GM18505 (cell line): Measurements from ENCODE around the gene ITIH4.

Source experiments
- ATAC-seq: cut with Tn5 transposase; IDR thresholded peaks from one replicate; pipeline ENCODE4 v1.9.1; 2021; ENCODE audit not compliant: unreplicated experiment
- POLR2A ChIP-seq: IDR thresholded peaks from 4 replicates; pipeline ENCODE4 v1.6.1; 2011; ENCODE audit warnings: borderline replicate concordance; ENCODE audit not compliant: insufficient read depth, insufficient read length; ENCODE audit errors: extremely low read depth

Gene ITIH4

DNA sequence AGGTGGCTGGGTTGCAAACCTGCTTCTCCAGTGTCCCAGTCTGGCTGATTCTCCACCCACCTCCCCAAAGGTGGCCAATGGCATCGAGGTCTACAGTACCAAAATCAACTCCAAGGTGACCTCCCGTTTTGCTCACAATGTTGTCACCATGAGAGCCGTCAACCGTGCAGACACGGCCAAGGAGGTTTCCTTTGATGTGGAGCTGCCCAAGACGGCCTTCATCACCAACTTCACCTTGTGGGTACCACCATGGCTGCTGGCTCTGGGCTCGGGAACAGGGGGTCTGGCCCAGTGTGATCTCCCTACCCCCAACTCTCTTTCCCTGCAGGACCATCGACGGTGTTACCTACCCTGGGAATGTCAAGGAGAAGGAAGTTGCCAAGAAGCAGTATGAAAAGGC, 34.1 kb downstream of the ITIH4 start:
- no peak for ATAC-seq

DNA sequence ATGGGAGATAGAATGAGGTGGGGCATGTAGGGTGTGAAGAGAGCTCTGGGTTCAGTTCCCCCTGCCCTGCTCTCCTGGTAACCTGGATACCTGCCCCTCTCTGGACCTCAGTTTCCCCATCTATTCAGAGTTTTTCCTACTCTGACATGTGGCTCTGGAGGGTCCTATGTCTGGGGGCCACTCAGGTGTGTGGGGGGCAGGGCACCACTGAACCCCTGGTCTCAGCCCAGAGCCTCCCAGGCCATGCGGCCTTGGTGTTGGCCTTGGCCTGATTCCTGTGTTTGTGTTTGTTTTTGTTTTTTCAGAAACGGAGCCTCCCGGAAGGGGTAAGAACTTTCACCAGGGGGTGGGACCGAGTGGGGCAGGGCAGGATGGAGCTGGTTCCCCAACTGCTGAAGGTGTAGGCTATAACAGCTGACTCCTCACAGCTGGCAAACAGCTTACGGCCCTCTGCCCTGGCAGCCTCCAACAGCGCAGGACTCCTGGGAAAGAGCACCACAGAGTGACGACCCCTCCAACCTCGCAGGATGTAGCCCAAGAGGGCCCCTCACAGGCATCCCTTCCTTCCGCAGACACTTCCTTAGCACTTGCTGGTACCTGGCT, 35.1 kb downstream of the ITIH4 start:
- no peak for TF ChIP-seq POLR2A
- ATAC-seq = no peak

More for the DNA sequence above, 34.1 kb downstream of the ITIH4 start:
- no peak for TF ChIP-seq POLR2A

DNA sequence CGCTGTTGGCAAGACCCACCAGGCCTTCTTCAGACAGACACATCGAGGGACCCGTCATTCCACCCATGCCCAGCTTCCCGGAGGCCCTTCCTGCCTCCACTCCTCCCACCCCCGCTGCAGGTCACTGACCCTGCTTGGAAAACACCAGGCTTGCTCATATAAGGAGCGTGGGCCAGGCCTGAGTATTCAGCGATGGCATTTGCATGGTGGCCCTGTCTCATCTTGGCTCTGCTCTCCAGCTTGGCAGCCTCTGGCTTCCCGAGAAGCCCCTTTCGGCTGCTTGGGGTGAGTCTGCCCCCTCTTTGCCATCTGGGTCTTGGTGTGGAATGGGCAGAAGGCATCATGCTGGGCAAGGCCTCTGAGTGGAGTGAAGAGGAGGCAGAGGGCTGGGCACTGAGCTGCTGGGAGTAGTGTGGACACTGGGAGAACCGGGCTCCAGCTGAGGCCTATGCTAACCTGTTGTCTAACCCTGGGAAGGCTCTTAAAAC, 35.8 kb downstream of the ITIH4 start, which contains the start of gene ITIH3:
Gene ITIH3, plus strand, starts transcription at position 185 of the 488 bp plus-strand sequence. Its CDS starts 8 bp downstream, at position 193.
- TF ChIP-seq POLR2A = no peak
- ATAC-seq = no peak

DNA sequence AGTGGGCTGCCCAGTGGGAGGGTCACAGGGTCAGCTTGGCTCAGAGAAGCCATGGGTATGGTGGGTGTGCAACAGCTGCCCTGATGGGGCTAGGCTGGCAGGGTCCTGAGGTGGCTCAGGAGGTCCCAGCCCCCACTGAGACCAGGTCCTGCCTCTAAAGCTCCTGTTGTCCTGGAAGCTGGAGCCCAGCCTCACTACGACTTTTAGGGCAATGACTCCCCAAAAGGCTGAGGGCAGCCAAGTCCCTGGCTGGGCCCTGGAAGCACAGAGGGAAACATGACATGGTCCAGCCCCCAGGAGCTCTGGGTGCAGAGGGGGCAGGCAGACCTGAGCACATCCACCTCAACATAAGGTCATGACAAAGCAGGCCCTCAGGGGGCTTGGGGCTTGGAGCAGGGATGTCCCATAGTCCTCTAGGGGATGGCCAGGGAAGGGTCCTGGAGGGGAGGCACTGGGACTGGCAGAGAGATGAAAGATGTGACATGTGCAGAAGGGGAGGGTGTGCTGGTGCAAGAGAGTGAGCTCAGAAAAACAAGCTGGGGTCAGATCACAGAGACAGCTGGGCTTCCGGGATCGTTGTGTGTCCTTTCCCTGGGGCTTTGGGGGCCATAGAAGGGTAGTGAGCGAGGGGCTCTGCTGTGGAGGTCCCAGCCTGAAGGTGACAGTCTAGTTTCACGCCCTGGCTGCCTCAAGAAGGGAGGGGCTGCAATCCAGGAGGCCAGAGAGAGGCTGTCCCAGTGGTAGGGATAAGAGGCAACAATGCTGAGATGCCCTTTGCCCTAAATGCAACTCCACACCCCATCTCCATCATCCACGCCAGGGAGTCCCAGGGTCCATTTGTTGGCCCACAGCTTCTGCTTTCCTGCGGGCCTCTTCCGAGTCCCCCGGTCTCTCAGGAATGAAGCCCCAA, 36.5 kb downstream of the ITIH4 start:
- no peak for TF ChIP-seq POLR2A
- ATAC-seq = no peak

DNA sequence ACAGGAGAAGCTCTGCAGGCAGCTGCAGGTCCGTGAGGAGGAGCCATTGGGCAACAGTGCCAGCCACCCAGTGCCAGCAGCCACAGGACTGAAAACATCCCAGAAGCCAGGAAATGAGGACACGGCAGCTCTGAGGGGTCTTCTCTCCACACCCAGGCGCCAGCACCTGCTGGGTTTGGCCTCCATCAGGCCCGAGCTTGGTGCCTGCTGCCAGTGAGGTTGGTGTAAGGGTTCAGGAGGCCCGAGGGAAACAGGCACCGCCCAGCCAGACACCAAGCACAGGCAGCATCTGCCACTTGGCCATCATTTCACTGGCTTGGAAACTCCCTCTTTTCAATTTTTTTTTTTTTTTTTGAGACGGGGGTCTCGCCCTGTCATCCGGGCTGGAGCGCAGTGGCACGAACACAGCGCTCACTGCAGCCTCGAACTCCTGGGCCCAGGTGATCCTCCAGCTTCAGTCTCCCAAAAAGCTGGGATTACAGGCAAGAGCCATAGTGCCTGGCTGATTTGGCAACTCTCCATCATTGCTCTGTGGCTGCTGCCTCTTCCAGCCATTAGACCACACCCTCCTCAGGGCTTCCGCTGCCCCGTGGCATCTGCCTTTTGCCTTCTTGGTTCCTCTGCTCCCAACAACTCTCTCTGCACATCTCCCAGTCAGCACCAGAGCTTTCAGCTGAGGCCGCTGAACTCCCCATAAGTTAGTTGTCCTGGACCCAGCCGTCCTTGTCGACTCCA, 37.3 kb downstream of the ITIH4 start:
- no peak for TF ChIP-seq POLR2A

DNA sequence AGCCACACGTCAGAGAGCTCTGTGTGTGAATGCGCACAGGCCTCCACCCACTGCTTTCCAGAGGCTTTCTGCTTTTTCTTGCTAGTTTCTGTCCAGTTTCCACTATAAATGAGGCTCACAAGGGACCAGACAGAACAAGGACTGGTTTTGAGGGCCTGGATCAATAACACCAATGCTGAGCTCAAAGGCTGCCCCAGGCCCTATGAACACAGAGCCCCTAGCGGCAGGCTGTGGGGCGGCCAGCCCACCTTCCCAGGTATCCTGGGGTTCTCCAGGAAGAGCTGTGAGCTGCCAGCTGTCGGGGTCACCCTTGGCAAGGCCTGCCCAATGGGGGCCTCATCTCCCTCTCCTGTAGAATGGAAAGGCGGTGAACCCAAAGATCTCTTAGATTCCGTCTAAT, 38.1 kb downstream of the ITIH4 start:
- ATAC-seq = no peak
- TF ChIP-seq POLR2A = no peak

More for the DNA sequence above, 37.3 kb downstream of the ITIH4 start:
- ATAC-seq = no peak

DNA sequence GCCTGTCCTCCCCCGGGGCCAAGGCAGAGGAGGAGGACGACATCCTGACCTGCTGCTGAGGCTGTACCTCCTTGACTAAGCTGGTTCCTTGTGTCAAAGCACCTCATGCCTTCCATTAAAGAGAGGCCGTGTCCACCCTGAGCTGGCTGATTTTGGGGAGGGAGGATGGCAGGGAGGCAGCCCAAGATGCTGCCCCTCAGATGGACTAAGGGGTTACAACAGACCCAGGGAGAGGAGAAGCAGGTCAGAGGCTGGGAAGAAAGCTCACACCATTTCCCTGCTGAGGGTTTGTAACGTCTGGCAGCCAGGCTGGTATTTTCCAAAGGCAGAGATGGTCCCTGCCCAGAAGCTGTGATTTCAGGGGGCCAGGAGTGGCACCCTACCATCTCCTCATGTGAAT, 38.5 kb downstream of the ITIH4 start:
- ATAC-seq = no peak
- no peak for TF ChIP-seq POLR2A

DNA sequence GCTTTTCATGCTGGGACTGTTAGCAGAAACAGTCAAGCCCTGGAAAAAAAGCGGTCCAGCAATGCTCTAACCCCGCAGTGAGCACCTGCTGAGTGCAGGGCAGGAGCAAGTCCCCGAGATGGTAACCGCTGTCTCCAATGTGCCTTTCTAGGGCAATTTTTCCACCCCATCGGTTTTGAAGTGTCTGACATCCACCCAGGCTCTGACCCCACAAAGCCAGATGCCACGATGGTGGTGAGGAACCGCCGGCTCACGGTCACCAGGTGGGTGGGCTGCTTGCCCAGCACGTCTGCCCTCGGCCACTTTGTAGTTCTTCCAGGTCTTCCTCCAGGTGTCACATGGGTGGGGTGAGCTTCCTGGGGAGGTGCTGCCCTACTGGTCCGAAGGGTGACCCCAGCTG, 39.1 kb downstream of the ITIH4 start:
- ATAC-seq = no peak
- no peak for TF ChIP-seq POLR2A

DNA sequence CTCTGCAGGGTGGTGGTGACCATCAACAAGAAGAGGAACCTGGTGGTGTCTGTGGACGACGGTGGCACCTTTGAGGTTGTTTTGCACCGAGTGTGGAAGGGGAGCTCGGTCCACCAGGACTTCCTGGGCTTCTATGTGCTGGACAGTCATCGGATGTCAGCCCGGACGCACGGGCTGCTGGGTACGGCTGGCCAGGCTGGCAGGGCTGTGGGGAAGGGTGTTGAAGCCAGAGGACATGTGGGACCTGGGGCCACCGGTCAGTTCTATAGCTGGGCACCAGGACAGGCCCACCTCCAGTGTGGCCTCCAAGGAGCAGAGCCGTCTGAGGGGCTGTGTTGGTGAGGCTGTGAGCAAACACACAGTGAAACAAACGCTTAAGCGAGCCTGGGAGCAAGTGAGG, 39.7 kb downstream of the ITIH4 start:
- no peak for ATAC-seq
- no peak for TF ChIP-seq POLR2A

DNA sequence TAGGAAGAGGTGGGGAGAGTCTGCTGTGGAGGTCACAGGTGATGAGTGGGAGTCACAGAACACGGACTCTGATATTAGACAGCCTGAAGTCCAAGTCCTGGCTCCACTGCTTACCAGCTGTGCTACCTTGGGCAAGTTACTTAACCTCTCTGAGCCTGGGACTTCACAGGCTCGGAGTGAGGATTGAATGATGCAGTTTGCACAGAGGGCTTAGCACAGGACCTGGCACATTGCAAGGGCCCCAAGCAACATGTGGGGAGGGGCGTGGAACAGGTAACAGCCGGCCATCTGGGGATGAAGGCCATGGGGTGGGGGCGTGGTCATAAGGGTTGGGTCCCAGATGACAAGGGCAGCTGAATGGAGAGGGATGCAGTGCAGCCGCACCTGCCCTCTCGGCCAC, 40.1 kb downstream of the ITIH4 start:
- TF ChIP-seq POLR2A = no peak
- ATAC-seq = no peak

DNA sequence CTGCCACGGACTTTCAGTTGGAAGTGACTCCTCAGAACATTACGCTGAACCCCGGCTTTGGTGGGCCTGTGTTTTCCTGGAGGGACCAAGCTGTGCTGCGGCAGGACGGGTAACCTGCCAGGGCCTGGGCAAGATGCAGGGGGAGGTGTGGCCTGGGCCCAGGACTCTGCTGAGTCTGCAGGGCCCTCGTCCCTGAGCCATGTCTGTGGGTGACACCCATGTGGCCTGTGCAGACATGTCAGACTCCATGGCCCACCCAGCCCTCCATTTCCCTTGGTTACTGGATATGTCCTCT, 40.8 kb downstream of the ITIH4 start:
- no peak for TF ChIP-seq POLR2A
- no peak for ATAC-seq

DNA sequence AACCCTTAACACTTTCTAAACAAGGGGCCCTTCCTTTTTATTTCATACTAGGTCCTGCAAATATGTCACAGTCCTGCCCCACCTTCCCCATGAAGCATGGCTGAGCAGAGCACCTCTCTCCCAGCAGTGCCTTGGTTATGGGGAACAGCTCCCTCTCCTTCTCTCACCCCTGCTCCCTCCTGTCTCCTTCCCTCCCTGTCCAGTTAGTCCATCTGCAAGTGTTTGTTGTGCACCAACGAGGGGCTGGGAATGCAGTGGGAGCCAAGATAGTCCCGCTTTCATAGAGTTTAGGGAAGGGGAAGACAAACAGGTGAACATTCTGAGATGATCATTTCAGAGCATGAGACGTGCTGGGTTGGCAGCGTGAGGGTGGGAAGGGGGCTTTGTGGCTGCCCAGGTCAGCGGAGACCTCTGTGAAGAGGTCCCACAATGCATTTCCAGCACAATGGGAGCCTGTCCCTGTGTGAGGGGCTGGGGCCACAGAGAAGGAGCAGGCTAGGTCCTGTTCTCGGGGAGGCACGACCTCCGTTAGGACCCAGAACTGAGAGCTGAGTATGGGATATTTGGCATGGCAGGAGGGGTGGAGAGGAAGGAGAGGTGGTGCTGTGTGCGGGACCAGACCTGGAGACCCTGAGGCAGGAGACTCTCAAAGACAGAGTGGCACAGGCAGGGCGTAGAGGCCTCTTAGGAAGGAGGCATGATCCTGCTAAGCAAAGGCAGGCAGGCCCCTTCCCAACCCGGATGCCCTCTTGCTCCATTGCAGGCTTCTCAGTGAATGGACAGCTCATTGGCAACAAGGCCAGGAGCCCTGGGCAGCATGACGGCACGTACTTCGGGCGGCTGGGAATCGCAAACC, 41.4 kb downstream of the ITIH4 start:
- TF ChIP-seq POLR2A = no peak
- no peak for ATAC-seq
